Measurements from ENCODE around the gene SRBD1. TPM values are rescaled to one million over a fixed set of nuclear protein-coding genes. Genes with fewer than 3 reads are reported as not detected.

The SRBD1 gene
- total RNA-seq, 1 donor from 2014 or later: 13.8 TPM

GRCh38 chr2:45616658-45617411 is 5.8 kb upstream of the SRBD1 start:
- DNase-seq (ENCODE audit: extremely low spot score, unreplicated experiment): no peak
- TF ChIP-seq CTCF (IDR thresholded peaks at IDR 0.05): no peak
- H3K9me3 Mint-ChIP-seq (ENCODE audit: unreplicated experiment): no peaks in the 10 kb centered on the region
- peaks cover 15% of the 10 kb centered on the region for H3K27me3 Mint-ChIP-seq (ENCODE audit: unreplicated experiment)
- no peaks in the 10 kb centered on the region for H3K36me3 Mint-ChIP-seq (ENCODE audit: unreplicated experiment)
- no peak overlapping the region for H3K4me3 Mint-ChIP-seq (ENCODE audit: unreplicated experiment)
- H3K27ac Mint-ChIP-seq (ENCODE audit: unreplicated experiment): no peak overlapping the region
- H3K4me1 Mint-ChIP-seq (ENCODE audit: unreplicated experiment): peaks cover 4% of the 10 kb centered on the region

- TF ChIP-seq CTCF (IDR thresholded peaks at IDR 0.05): no peak
- DNase-seq (ENCODE audit: extremely low spot score, unreplicated experiment): no peak
- H3K4me1 Mint-ChIP-seq (ENCODE audit: unreplicated experiment): peaks cover 12% of the 10 kb centered on the region
- H3K36me3 Mint-ChIP-seq (ENCODE audit: unreplicated experiment): no peaks in the 10 kb centered on the region
- no peaks in the 10 kb centered on the region for H3K9me3 Mint-ChIP-seq (ENCODE audit: unreplicated experiment)
- H3K27me3 Mint-ChIP-seq (ENCODE audit: unreplicated experiment): peaks cover 4% of the 10 kb centered on the region
- no peak overlapping the region for H3K27ac Mint-ChIP-seq (ENCODE audit: unreplicated experiment)
- no peak overlapping the region for H3K4me3 Mint-ChIP-seq (ENCODE audit: unreplicated experiment)
Measured at GRCh38 chr2:45614871-45615415, 3.9 kb upstream of the SRBD1 start.

- no peaks in the 10 kb centered on the region for H3K9me3 Mint-ChIP-seq (ENCODE audit: unreplicated experiment)
- TF ChIP-seq CTCF (IDR thresholded peaks at IDR 0.05): no peak
- no peak overlapping the region for H3K4me3 Mint-ChIP-seq (ENCODE audit: unreplicated experiment)
- no peaks in the 10 kb centered on the region for H3K36me3 Mint-ChIP-seq (ENCODE audit: unreplicated experiment)
- no peak overlapping the region for H3K27ac Mint-ChIP-seq (ENCODE audit: unreplicated experiment)
- H3K27me3 Mint-ChIP-seq (ENCODE audit: unreplicated experiment): no peaks in the 10 kb centered on the region
- DNase-seq (ENCODE audit: extremely low spot score, unreplicated experiment): no peak
- peaks cover 17% of the 10 kb centered on the region for H3K4me1 Mint-ChIP-seq (ENCODE audit: unreplicated experiment)
Measured at GRCh38 chr2:45614330-45614729, 3.3 kb upstream of the SRBD1 start.

- Mint-ChIP-seq H3K36me3 (ENCODE audit: unreplicated experiment) (no peaks in the 10 kb centered on the region), H3K9me3 (ENCODE audit: unreplicated experiment) (no peaks in the 10 kb centered on the region), H3K27ac (ENCODE audit: unreplicated experiment) (no peak overlapping the region), H3K27me3 (ENCODE audit: unreplicated experiment) (no peaks in the 10 kb centered on the region), H3K4me1 (ENCODE audit: unreplicated experiment) (peaks cover 22% of the 10 kb centered on the region), H3K4me3 (ENCODE audit: unreplicated experiment) (no peak overlapping the region)
- no peak for TF ChIP-seq CTCF (IDR thresholded peaks at IDR 0.05)
- DNase-seq (ENCODE audit: extremely low spot score, unreplicated experiment): no peak
Measured at GRCh38 chr2:45612731-45613130, 1.7 kb upstream of the SRBD1 start.

GRCh38 chr2:45612285-45612684 is 1.2 kb upstream of the SRBD1 start:
- no peak for TF ChIP-seq CTCF (IDR thresholded peaks at IDR 0.05)
- Mint-ChIP-seq H3K4me1 (ENCODE audit: unreplicated experiment) (peaks cover 21% of the 10 kb centered on the region), H3K27ac (ENCODE audit: unreplicated experiment) (no peak overlapping the region), H3K27me3 (ENCODE audit: unreplicated experiment) (no peaks in the 10 kb centered on the region), H3K36me3 (ENCODE audit: unreplicated experiment) (no peaks in the 10 kb centered on the region), H3K9me3 (ENCODE audit: unreplicated experiment) (no peaks in the 10 kb centered on the region), H3K4me3 (ENCODE audit: unreplicated experiment) (no peak overlapping the region)
- DNase-seq (ENCODE audit: extremely low spot score, unreplicated experiment): no peak

Measured in osteocyte (in vitro differentiated cells).